ENCODE measurements around the gene CGNL1.

The CGNL1 gene

GRCh38 chr15:57540211-57540610 is 163.9 kb downstream of the CGNL1 start:
- FAIRE-seq = no peak

GRCh38 chr15:57540736-57541135 is 164.4 kb downstream of the CGNL1 start:
- FAIRE-seq = peak; percentile 28
- no peak for DNase-seq (ENCODE audit: insufficient read length, low spot score)

More at GRCh38 chr15:57540211-57540610, 163.9 kb downstream of the CGNL1 start:
- DNase-seq (ENCODE audit: insufficient read length, low spot score) = no peak

DNA sequence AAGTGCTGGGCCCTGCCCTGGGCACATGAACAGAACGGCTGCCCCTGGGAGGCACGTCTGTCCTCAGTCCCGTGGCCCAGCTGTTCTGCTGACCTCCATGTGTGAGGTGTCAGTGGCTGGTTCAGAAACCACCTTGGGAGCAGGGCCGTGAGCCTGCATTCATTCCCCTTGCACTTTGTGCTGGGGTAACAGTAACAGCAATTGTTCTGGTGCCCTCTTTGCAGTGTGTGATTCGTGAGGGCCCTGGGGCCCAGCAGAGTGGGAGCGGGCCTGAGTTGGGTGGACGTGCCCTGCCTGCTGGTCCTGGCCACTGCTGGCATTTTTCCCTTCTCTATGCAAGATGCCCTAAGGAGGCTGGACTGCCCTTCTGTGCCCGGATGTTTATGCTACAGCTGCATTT is 165.0 kb downstream of the CGNL1 start:
- no peak for FAIRE-seq
- DNase-seq (ENCODE audit: insufficient read length, low spot score) = no peak

DNA sequence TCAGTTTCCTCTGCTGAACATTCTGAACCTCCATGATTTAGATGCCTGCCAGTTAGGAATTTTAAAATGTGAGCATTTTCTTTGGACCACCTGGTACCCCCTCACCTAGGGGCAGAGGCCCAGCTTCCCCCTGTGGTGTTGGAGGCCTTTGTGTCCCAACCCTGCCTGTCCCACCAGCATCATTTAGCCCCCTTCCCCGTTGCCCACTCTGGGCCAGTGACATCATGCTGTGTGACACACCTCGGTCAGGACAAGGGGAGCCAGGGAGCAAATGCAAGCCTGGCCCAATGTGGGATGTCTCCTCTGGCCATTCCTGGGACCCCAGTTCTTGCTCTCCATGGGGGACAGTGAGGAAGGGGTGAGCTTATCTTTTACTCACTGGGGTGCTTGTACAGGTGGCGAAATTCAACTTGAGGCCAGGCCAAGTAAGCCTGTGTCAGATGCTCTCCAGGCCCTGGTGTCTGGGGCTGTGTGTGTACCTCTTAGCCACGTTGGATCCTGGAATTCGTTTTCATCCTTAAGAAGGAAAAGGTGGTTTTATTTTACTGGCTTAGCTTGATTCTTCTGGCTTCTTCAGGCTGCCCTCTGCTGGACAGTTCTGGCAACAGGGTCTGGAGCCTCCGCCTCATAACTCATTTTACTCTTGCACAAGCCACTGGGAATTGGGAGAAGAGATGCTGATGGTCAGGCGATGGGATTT is 165.7 kb downstream of the CGNL1 start:
- FAIRE-seq (peak; percentile 79), DNase-seq (ENCODE audit: insufficient read length, low spot score) (no peak)

DNA sequence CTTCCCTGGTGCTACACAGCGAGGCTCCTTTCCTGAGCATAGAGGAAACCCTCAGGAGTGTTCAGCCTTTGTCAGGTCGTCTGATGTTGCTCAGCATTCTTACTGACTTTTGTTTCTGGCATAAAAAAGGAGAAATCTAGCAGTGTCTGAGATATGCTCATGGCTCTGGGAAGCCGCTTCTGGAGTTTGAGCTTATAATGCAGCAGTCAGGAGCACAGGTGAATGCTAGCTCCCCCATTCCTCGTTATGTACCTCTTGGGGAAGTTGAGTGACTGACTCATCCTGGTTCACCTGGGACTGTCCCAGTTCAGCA is 166.2 kb downstream of the CGNL1 start:
- DNase-seq (ENCODE audit: insufficient read length, low spot score) (no peak), FAIRE-seq (no peak)

DNA sequence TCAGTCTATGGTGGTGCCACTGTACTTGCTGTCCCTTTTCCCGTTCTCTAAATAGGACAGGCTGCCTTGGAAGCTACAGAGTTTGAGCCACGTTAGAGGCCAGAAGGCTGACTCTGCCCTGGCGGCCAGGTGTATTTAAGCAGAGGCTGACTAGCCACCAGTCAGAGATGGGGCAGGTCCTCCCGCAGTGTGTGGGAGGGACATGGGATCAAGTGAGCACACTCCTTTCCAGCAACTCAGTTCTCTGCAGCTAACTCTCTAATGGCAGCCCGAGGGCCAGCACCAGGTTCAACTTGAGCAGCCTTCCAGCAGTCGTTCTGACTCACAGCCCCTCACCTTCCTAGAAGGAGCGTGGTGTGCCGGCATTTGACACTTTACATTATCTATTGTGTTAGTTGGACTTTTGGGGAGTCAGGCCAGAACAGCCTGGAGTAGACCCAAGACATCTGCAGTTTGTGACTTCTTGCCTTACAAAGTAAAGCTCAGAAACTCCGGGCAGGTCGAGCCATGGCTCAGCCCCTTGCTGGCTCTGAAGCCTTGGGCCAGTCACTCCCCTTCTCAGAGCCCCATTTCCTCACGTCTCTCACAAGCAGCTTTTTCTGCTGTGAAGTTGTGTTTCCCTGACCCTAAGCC is 168.7 kb downstream of the CGNL1 start:
- no peak for FAIRE-seq

DNA sequence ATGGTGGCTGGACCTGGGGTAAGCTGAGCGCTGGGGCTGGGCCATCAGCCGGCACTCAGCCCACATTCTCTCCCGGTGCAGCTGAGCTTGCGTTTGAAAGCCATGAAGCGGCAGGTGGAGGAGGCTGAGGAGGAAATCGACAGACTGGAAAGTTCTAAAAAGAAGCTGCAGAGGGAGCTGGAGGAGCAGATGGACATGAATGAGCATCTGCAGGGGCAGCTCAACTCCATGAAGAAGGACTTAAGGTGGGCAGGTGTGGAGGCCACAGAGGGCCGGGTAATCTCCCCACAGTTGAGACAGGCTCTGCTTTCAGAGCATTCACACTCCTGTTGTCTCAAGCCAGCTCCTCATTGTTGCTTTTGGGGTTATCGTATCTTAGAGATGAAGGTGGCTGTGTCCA is 169.7 kb downstream of the CGNL1 start:
- FAIRE-seq (no peak), DNase-seq (ENCODE audit: insufficient read length, low spot score) (no peak)

More for the DNA sequence above, 168.7 kb downstream of the CGNL1 start:
- DNase-seq (ENCODE audit: insufficient read length, low spot score) = no peak

DNA sequence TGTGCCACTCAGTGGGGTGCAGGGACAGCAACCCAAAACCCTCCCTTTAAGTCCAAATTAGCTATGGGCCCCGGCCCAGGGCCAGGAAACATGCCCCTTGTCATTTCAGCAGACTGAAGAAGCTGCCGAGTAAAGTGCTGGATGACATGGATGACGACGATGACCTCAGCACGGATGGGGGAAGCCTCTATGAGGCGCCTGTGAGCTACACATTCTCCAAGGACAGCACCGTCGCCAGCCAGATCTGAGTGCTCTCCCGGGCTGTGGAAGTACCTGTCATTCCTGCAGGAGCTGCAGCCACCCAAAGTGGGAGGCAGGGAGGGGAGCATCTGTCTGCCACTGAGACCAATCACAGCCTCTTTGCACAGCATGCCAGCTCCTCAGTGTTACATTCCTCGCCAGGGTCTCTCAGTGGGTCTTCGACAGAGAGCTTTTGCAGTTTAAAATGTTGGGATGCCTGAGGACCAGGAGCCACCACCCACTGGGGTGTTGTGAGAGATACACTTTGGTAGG is 171.0 kb downstream of the CGNL1 start:
- no peak for FAIRE-seq

GRCh38 chr15:57548351-57548750 is 172.0 kb downstream of the CGNL1 start:
- no peak for FAIRE-seq
- DNase-seq (ENCODE audit: insufficient read length, low spot score) = no peak

More for the DNA sequence above, 171.0 kb downstream of the CGNL1 start:
- DNase-seq (ENCODE audit: insufficient read length, low spot score) = no peak

DNA sequence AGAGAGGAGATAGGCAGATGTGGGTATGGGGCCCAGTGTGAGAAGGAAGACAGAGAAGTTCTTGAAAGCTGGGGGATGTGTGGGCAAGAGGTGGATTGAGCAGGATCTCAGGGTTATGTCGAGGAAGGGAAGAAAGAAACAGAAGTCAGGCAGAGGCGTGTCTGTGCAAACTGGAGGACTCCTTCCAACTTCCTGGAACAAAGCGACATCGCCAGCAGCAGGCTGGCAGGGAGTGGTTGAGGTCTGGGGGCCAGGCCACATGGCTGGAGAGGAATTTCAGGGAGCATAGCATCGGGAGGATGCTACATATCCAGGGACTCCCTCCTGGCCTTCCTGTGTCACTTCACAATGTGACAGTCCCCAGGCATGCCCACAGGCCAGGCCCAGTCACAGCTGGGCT is 172.5 kb downstream of the CGNL1 start:
- DNase-seq (ENCODE audit: insufficient read length, low spot score) = no peak
- FAIRE-seq = no peak

DNA sequence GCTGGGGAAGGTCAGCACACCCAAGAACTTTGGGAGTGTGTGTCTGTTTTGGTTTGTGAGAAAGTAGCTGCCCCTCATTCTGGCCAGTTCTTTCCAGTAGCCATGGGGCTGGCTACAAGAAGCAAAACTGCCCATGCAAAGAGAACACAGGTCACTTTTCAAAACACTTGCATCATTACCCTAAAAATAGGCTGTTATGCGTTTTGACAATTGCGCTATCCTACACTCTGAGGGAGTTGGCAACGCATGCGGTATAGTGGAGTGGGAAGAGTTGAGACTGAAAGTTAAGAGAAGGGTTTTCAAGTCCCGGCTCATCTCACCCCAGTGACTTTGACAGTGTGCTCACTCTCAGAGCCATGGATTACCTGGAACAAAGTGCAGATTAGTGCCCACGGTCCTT is 173.6 kb downstream of the CGNL1 start:
- FAIRE-seq (no peak), DNase-seq (ENCODE audit: insufficient read length, low spot score) (no peak)

DNA sequence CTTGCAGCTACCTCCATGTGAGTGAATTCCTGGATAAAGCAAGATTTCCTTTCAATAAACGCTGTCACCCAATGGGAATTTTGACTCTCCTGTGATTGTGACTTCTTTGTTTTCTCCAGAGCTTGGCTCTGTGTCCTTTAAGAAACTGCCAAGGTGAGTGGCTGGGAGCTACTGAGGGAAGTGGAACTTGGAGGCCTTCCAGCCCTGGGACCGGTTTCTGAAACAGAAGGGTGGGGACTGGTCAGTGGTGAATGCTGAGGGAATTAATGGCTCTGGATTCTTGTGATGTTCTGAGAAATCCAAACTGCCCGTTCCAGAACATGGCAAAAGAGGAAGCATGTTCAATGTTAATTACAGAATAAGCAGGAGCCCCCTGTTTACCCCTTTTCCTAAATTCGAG is 174.3 kb downstream of the CGNL1 start:
- FAIRE-seq = no peak
- DNase-seq (ENCODE audit: insufficient read length, low spot score) = no peak

- FAIRE-seq = no peak
- DNase-seq (ENCODE audit: insufficient read length, low spot score) = no peak
These were observed 175.7 kb downstream of the CGNL1 start for GRCh38 chr15:57551715-57552677.

DNA sequence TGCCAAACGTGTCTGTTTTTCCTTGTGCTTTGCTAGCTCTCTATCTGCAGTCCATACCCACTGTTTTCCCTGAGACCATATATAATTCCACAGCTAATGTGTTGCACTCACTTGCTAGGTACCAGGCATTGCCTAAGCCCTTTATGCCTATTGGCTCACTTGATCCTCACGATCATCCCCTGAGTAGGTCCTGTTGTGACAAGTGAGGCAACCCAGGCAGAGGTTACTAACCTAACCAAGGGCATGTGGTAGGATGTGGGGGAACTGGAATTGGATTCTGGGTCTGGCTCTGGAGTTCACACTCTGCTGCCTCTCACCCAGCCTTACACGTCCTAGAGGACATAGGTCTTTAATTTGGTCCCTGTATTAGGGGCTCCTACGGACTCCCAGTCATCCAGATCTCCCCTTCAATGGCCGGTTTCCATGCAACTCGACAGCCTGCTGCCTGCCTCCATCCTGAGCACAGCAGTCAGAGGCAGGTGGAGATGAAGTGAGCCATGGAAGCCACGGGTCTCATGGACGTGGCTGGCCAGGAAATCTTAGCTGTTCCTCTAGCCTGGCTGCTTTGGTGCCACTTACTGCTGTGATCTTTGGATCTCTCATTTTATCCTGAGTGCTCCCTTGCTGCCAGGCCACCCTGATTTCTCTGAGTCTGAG is 176.5 kb downstream of the CGNL1 start:
- FAIRE-seq = no peak
- DNase-seq (ENCODE audit: insufficient read length, low spot score) = no peak

DNA sequence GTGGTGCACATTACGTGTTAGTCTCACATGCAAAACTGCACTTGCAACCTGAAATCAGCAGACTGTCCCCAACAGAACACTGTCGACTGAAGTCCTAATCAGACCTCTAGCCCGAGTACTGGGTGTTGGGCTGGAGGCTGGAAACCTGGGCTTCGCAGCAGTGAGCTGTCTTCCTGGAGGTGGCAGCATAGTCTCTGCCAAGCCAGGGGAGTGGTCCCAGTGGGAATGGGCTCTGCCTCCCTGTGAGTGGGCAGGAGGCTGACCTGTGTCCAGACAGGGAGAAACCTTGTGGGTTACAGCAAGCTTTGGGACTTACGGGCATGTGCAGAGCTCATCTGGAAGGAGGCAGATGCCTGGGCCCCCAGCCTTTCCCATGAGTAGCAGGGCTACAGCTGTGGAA is 177.2 kb downstream of the CGNL1 start:
- DNase-seq (ENCODE audit: insufficient read length, low spot score) (no peak), FAIRE-seq (no peak)

GRCh38 chr15:57554063-57554811 is 177.9 kb downstream of the CGNL1 start:
- no peak for FAIRE-seq
- DNase-seq (ENCODE audit: insufficient read length, low spot score) = no peak

- no peak for DNase-seq (ENCODE audit: insufficient read length, low spot score)
- no peak for FAIRE-seq
These were observed 178.5 kb downstream of the CGNL1 start for GRCh38 chr15:57554812-57555179.

GRCh38 chr15:57555270-57555669 is 179.0 kb downstream of the CGNL1 start:
- DNase-seq (ENCODE audit: insufficient read length, low spot score) (no peak), FAIRE-seq (no peak)

DNA sequence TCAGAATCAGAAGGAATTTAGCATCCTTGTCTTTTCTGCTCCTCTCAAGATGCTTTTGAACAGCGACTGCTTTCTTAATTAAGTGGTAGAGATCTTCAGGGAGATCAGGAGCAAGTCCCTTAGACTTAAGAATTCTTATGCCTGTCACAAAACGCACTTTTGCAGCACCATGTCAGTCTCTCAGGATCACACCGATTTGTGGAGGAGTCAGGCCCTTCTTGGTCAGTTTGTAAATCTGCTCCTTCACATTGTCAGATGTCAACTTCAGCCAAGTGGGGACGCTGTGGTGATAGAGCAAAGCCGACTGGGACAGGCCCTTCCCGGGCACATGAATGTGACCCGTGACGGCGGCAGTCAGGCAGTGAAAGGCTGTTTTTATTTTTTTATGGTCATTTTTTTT is 179.7 kb downstream of the CGNL1 start:
- FAIRE-seq (no peak), DNase-seq (ENCODE audit: insufficient read length, low spot score) (no peak)

- no peak for FAIRE-seq
- DNase-seq (ENCODE audit: insufficient read length, low spot score) = no peak
These were observed 181.0 kb downstream of the CGNL1 start for GRCh38 chr15:57557267-57557666.
